ENCODE measurements around the gene ASCC3. TPM values are rescaled to one million over a fixed set of nuclear protein-coding genes. Genes with fewer than 3 reads are reported as not detected.

Gene ASCC3
- total RNA-seq, 4 donors from 2014 or later, result 15.7 to 39.9 (median 29.3) TPM

- no peak overlapping the region for H3K27ac ChIP-seq
- in situ Hi-C loops (cut with MboI; ENCODE audit: low pct_ligation_motif_present in 1 of 4, low pct_unique_long_range_greater_than_20kb in 1 of 4, low sequenced_read_pairs in 3 of 4) (no loop called here), intact Hi-C loops (cut with DNase I; ENCODE audit: low total_unique reads) (no loop called here)
- TF ChIP-seq POLR2A (IDR thresholded peaks at IDR 0.05) (no peak), POLR2AphosphoS5 (IDR thresholded peaks at IDR 0.05) (no peak), EP300 (IDR thresholded peaks at IDR 0.05; ENCODE audit: low read depth) (no peak)
- TF ChIP-seq, protein P1, sequence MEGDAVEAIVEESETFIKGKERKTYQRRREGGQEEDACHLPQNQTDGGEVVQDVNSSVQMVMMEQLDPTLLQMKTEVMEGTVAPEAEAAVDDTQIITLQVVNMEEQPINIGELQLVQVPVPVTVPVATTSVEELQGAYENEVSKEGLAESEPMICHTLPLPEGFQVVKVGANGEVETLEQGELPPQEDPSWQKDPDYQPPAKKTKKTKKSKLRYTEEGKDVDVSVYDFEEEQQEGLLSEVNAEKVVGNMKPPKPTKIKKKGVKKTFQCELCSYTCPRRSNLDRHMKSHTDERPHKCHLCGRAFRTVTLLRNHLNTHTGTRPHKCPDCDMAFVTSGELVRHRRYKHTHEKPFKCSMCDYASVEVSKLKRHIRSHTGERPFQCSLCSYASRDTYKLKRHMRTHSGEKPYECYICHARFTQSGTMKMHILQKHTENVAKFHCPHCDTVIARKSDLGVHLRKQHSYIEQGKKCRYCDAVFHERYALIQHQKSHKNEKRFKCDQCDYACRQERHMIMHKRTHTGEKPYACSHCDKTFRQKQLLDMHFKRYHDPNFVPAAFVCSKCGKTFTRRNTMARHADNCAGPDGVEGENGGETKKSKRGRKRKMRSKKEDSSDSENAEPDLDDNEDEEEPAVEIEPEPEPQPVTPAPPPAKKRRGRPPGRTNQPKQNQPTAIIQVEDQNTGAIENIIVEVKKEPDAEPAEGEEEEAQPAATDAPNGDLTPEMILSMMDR (IDR thresholded peaks at IDR 0.05), result no peak
- H3K4me3 ChIP-seq, result no peak overlapping the region
- DNase-seq, result no peak
- no peaks in the 10 kb centered on the region for H3K4me1 ChIP-seq
- H3K9me3 ChIP-seq, result peaks cover 0 to 3% of the 10 kb centered on the region in 2 donors
- H3K36me3 ChIP-seq, result no peaks in the 10 kb centered on the region
- no peaks in the 10 kb centered on the region for H3K27me3 ChIP-seq
- WGBS, 2 donors (ENCODE audit: low coverage in 1 of 2), result 80 to 100% methylated on average over 2 of the region's 2 CpGs
Measured at GRCh38 chr6:100818066-100818465, 63.1 kb downstream of the ASCC3 start.

- Histone ChIP-seq H3K36me3 (no peaks in the 10 kb centered on the region), H3K27ac (no peak overlapping the region), H3K4me3 (no peak overlapping the region), H3K4me1 (no peaks in the 10 kb centered on the region), H3K9me3 (no peaks in the 10 kb centered on the region), H3K27me3 (no peaks in the 10 kb centered on the region)
- TF ChIP-seq POLR2AphosphoS5 (IDR thresholded peaks at IDR 0.05) (no peak), POLR2A (IDR thresholded peaks at IDR 0.05) (no peak), EP300 (IDR thresholded peaks at IDR 0.05; ENCODE audit: low read depth) (no peak)
- TF ChIP-seq, protein P1 (IDR thresholded peaks at IDR 0.05), result no peak
- 75 to 88% methylated on average over 2 of the region's 2 CpGs for WGBS, 2 donors (ENCODE audit: low coverage in 1 of 2)
- no peak for DNase-seq
- in situ Hi-C loops (cut with MboI; ENCODE audit: low pct_ligation_motif_present in 1 of 4, low pct_unique_long_range_greater_than_20kb in 1 of 4, low sequenced_read_pairs in 3 of 4), result no loop called here
- intact Hi-C loops (cut with DNase I; ENCODE audit: low total_unique reads), result no loop called here
Measured at GRCh38 chr6:100810015-100810414, 71.1 kb downstream of the ASCC3 start.

DNA sequence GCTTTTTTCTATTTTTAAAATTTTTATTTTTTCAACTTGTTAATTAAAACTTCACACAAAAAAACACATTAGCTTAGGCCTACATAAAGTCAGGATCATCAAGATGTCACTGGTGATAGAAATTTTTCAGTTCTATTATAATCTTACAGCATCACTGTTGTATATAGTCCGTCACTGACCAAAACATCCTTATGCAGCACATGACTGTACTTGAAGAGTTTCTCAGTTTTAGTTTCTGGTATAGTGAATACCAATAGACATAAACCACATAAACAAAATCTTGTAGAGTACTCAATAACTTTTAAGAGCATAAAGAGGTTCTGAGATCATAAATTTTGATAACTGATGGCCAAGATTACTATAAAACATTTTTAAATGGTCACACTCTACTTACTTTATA lies 71.8 kb downstream of the ASCC3 start:
- Histone ChIP-seq H3K4me1 (no peaks in the 10 kb centered on the region), H3K36me3 (no peaks in the 10 kb centered on the region), H3K27ac (no peak overlapping the region), H3K4me3 (no peak overlapping the region), H3K9me3 (no peaks in the 10 kb centered on the region), H3K27me3 (no peaks in the 10 kb centered on the region)
- TF ChIP-seq POLR2A (IDR thresholded peaks at IDR 0.05), result no peak
- TF ChIP-seq, protein P1 (IDR thresholded peaks at IDR 0.05), result no peak
- TF ChIP-seq EP300 (IDR thresholded peaks at IDR 0.05; ENCODE audit: low read depth), result no peak
- TF ChIP-seq POLR2AphosphoS5 (IDR thresholded peaks at IDR 0.05), result no peak
- DNase-seq, result no peak
- in situ Hi-C loops (cut with MboI; ENCODE audit: low pct_ligation_motif_present in 1 of 4, low pct_unique_long_range_greater_than_20kb in 1 of 4, low sequenced_read_pairs in 3 of 4), result no loop called here
- intact Hi-C loops (cut with DNase I; ENCODE audit: low total_unique reads), result no loop called here
- WGBS, 2 donors (ENCODE audit: low coverage in 1 of 2), result 71 to 75% methylated on average over 1 of the region's 1 CpG

DNA sequence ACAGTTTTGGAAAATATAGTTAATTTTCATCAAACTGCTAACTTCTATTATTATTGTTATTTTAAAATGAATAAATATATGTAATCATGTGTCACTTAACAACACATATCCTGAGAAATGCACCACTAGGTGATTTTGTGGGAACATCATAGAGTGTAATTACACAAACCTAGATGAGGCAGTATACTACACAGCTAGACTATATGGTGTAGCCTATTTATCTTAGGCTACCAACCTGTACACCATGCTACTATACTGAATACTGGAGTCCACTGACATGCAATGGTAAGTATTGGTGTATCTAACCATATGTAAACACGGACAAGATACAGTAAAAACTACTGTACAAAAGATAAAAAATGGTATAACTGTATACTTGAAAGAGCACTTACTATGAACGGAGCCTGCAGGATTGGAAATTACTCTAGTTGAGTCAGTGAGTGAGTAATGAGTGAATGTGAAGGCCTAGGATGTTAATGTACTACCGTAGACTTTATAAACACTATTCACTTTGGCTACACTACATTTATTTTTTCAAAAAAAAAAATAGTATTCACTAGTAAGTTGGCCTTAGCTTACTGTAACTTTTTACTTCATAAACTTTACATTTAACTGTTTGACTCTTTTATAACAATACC lies 72.4 kb downstream of the ASCC3 start:
- no peaks in the 10 kb centered on the region for H3K36me3 ChIP-seq
- H3K4me1 ChIP-seq, result no peaks in the 10 kb centered on the region
- no peaks in the 10 kb centered on the region for H3K9me3 ChIP-seq
- no peak for TF ChIP-seq POLR2AphosphoS5 (IDR thresholded peaks at IDR 0.05)
- TF ChIP-seq, protein P1 (IDR thresholded peaks at IDR 0.05), result no peak
- no peak for TF ChIP-seq POLR2A (IDR thresholded peaks at IDR 0.05)
- no peaks in the 10 kb centered on the region for H3K27me3 ChIP-seq
- intact Hi-C loops (cut with DNase I; ENCODE audit: low total_unique reads), result no loop called here
- 88 to 93% methylated on average over 3 of the region's 3 CpGs for WGBS, 2 donors (ENCODE audit: low coverage in 1 of 2)
- H3K4me3 ChIP-seq, result no peak overlapping the region
- DNase-seq, result no peak
- in situ Hi-C loops (cut with MboI; ENCODE audit: low pct_ligation_motif_present in 1 of 4, low pct_unique_long_range_greater_than_20kb in 1 of 4, low sequenced_read_pairs in 3 of 4), result no loop called here
- H3K27ac ChIP-seq, result no peak overlapping the region

Data from transverse colon (tissue), 4 donors.